Fibroblast of lung (primary cell): Measurements from ENCODE around the gene ZNF532.
"Not testable (repeated sequence)": the region's sequence is repeated elsewhere in the genome, so short reads cannot be mapped to it uniquely, and the experiment has no call there.

ENCODE experiments used
- EZH2 ChIP-seq: IDR thresholded peaks from 2 replicates; pipeline ENCODE4 v1.5.1; 2012; ENCODE audit warnings: low read length, control low read depth, mild to moderate bottlenecking; ENCODE audit errors: missing control alignments
- TF ChIP-seq, protein P1 (sequence below), 2 donors: IDR thresholded peaks in 1 of 2; conservative IDR thresholded peaks in 1 of 2; 1 replicate in 1 of 2; 2 replicates in 1 of 2; pipeline ENCODE4 v1.5.1; 2011 to 2012; ENCODE audit warnings: low read length in 2 of 2, control low read depth in 1 of 2, inconsistent platforms in 1 of 2, low read depth in 1 of 2, mild to moderate bottlenecking in 1 of 2

DNA sequence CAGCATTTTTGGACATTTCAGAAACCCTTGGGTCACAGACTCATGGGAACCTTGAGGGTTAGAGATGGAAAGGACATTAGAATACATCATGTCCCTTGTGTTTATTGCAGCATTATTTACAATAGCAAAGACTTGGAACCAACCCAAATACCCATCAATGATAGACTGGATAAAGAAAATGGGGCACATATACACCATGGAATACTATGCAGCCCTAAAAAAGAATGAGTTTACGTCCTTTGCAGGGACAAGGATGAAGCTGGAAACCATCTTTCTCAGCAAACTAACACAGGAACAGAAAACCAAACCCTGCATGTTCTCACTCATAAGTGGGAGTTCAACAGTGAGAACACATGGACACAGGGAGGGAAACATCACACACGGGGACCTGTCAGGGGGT, 160.9 kb downstream of the ZNF532 start:
- TF ChIP-seq, protein P1, sequence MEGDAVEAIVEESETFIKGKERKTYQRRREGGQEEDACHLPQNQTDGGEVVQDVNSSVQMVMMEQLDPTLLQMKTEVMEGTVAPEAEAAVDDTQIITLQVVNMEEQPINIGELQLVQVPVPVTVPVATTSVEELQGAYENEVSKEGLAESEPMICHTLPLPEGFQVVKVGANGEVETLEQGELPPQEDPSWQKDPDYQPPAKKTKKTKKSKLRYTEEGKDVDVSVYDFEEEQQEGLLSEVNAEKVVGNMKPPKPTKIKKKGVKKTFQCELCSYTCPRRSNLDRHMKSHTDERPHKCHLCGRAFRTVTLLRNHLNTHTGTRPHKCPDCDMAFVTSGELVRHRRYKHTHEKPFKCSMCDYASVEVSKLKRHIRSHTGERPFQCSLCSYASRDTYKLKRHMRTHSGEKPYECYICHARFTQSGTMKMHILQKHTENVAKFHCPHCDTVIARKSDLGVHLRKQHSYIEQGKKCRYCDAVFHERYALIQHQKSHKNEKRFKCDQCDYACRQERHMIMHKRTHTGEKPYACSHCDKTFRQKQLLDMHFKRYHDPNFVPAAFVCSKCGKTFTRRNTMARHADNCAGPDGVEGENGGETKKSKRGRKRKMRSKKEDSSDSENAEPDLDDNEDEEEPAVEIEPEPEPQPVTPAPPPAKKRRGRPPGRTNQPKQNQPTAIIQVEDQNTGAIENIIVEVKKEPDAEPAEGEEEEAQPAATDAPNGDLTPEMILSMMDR (conservative IDR thresholded peaks at IDR 0.05 in 1 of 2, IDR thresholded peaks at IDR 0.05 in 1 of 2; ENCODE audit: low read depth in 1 of 2, low read length in 2 of 2) = not testable (repeated sequence)
- TF ChIP-seq EZH2 = not testable (repeated sequence)
